Keratinocyte (primary cell): ENCODE data around the gene BSDC1.

ENCODE experiments used
- EZH2 ChIP-seq: IDR thresholded peaks from one replicate; pipeline ENCODE4 v1.6.1; 2012; ENCODE audit warnings: inconsistent platforms, mild to moderate bottlenecking, low read length, moderate library complexity
- TF ChIP-seq, protein P1 (sequence below), 3 experiments: IDR thresholded peaks in 1 of 3; conservative IDR thresholded peaks in 1 of 3; optimal IDR thresholded peaks in 1 of 3; 2 replicates in 2 of 3; 3 replicates in 1 of 3; pipeline versions ENCODE3 to v1.5.1; 2011; ENCODE audit warnings: low read length in 3 of 3, mild to moderate bottlenecking in 3 of 3, moderate library complexity in 2 of 3, control low read depth in 1 of 3, inconsistent platforms in 1 of 3; ENCODE audit not compliant: insufficient read depth in 2 of 3; ENCODE audit errors: extremely low read depth in 1 of 3

DNA sequence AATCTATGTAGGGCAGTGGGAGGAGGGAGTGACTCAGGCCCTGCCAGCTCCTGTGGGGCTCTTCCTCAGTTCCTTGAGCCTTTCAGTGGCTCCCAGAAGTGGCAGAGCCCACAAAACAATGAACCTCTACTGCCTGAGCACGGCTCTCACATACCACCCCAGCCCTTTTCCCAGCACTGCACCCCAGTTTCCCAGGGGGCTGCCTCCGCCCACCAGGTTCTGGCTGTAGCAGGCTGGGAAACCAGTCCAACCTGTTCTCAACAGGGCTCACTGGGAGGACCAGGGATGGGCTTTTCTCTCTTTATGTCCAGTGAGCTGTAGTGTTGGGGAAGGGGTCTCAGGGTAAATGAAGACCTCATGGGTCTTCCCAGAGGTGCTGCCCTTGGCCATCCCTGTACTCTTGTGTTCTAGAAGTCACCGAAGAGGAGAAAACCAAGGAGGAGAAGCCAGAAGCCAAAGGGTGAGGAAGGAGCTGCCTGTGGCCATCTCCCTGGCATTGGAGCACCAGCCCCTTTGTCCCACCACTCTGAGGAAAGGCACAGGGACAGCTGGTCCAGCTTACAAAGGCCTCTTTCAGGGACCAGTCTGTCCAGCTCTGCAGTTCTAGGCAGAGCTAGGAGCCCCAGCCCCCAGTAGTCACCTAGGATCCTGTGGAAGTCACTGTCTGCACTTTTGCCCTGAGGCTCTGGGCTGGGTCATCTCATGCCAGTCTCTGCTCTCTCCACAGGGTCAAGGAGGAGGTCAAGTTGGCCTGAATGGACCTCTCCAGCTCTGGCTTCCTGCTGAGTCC lies 61.8 kb downstream of the BSDC1 start:
- TF ChIP-seq, protein P1, sequence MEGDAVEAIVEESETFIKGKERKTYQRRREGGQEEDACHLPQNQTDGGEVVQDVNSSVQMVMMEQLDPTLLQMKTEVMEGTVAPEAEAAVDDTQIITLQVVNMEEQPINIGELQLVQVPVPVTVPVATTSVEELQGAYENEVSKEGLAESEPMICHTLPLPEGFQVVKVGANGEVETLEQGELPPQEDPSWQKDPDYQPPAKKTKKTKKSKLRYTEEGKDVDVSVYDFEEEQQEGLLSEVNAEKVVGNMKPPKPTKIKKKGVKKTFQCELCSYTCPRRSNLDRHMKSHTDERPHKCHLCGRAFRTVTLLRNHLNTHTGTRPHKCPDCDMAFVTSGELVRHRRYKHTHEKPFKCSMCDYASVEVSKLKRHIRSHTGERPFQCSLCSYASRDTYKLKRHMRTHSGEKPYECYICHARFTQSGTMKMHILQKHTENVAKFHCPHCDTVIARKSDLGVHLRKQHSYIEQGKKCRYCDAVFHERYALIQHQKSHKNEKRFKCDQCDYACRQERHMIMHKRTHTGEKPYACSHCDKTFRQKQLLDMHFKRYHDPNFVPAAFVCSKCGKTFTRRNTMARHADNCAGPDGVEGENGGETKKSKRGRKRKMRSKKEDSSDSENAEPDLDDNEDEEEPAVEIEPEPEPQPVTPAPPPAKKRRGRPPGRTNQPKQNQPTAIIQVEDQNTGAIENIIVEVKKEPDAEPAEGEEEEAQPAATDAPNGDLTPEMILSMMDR (optimal IDR thresholded peaks at IDR 0.05 in 1 of 3, IDR thresholded peaks at IDR 0.05 in 1 of 3, conservative IDR thresholded peaks at IDR 0.05 in 1 of 3; ENCODE audit: extremely low read depth in 1 of 3, insufficient read depth in 2 of 3, low read length in 3 of 3) = no peak
- TF ChIP-seq EZH2 = no peak
